GM12864 (cell line): ENCODE data around the gene HOOK2.

ENCODE experiments used
- DNase-seq: peaks from one replicate; pipeline ENCODE4 v3.0.0-alpha.2; 2011; ENCODE audit warnings: low read depth
- H3K4me3 ChIP-seq: 2 replicates; pipeline ENCODE4 v1.5.1; 2011; ENCODE audit warnings: mild to moderate bottlenecking, low read depth, low read length, control low read depth
- TF ChIP-seq, protein P1 (sequence below): IDR thresholded peaks from 2 replicates; pipeline ENCODE4 v1.5.1; 2011; ENCODE audit warnings: low read depth, mild to moderate bottlenecking, moderate library complexity, low read length, control low read depth, inconsistent platforms; ENCODE audit errors: missing control alignments

The HOOK2 gene

DNA sequence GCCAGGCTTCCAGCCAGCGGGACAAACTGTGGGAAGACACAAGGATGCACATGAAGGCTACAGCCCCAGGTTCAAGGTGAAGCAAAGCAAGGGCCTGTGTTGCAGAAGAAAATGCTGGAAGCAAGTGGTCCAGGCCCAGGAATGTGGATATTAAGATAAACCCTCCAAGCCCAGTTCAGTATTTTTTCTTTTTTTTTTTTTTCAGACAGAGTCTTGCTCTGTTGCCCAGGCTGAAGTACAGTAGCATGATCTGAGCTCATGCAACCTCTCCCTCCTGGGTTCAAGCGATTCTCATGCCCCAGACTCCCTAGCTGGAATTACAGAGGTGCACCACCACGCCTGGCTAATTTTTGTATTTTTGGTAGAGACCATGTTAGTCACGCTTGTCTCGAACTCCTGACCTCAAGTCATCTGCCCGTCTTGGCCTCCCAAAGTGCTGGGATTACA lies 21.8 kb upstream of the HOOK2 start:
- no peak overlapping the region for H3K4me3 ChIP-seq
- TF ChIP-seq, protein P1, sequence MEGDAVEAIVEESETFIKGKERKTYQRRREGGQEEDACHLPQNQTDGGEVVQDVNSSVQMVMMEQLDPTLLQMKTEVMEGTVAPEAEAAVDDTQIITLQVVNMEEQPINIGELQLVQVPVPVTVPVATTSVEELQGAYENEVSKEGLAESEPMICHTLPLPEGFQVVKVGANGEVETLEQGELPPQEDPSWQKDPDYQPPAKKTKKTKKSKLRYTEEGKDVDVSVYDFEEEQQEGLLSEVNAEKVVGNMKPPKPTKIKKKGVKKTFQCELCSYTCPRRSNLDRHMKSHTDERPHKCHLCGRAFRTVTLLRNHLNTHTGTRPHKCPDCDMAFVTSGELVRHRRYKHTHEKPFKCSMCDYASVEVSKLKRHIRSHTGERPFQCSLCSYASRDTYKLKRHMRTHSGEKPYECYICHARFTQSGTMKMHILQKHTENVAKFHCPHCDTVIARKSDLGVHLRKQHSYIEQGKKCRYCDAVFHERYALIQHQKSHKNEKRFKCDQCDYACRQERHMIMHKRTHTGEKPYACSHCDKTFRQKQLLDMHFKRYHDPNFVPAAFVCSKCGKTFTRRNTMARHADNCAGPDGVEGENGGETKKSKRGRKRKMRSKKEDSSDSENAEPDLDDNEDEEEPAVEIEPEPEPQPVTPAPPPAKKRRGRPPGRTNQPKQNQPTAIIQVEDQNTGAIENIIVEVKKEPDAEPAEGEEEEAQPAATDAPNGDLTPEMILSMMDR, result no peak
- no peak for DNase-seq

DNA sequence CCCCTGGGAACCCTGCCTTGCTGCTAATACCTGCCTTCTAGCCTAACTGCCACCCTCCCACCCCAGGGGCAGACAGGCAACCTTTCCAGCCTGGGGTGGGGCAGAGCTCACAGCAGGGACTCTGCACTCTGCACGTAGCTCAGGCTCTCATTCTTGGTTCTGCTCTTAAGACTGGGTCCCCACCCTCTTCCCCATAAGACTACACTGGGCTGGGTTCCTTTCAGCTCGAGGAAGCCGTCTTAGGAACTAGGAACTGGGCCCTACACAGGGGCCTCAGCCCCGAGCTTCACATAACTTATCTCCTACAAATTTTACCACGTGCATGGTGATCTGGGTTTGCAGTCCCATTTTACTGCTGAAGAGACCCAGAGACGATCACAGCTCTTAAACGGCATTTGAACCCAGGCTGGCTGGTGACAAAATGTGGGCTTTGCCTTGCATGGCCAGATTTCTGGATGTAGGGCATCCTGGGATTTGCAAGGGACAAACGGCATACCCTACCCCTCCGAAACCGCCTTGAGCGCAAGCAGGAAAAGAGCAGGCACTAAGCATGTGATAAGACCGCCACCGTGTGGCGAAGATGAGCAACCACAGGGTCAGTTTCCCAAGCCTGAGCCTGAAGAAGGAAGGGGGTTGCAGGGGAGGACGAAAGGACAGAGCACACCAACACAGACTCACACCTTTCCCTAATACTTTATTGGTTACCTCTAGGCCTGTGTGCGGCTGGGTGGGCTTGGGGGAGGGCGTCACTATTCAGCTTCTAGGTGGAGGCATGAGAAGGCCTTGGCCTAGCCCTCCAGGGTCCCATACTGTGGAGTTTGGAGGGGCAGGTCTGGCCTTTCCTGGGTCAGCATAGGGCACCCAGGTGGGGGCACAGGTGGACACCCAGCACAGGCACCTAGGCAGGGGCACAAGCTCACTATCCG lies 21.1 kb upstream of the HOOK2 start:
- DNase-seq, result no peak
- TF ChIP-seq, protein P1, result peak; percentile 99
- no peak overlapping the region for H3K4me3 ChIP-seq

DNA sequence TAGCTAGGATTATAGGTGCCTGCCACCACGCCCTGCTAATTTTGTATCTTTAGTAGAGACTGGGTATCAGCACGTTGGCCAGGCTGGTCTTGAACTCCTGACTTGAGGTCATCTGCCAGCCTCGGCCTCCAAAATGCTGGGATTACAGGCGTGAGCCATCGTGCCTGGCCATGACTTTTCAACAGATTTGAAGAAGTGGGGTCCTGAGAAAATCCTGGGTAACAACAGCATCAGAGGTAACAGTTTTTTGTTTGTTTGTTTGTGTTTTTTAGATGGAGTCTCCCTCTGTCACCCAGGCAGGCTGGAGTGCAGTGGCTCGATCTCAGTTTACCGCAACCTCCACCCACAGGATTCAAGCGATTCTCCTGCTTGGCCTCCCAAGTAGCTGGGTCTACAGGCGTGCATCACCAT lies 19.6 kb upstream of the HOOK2 start:
- no peak for DNase-seq
- no peak overlapping the region for H3K4me3 ChIP-seq
- TF ChIP-seq, protein P1, result no peak

DNA sequence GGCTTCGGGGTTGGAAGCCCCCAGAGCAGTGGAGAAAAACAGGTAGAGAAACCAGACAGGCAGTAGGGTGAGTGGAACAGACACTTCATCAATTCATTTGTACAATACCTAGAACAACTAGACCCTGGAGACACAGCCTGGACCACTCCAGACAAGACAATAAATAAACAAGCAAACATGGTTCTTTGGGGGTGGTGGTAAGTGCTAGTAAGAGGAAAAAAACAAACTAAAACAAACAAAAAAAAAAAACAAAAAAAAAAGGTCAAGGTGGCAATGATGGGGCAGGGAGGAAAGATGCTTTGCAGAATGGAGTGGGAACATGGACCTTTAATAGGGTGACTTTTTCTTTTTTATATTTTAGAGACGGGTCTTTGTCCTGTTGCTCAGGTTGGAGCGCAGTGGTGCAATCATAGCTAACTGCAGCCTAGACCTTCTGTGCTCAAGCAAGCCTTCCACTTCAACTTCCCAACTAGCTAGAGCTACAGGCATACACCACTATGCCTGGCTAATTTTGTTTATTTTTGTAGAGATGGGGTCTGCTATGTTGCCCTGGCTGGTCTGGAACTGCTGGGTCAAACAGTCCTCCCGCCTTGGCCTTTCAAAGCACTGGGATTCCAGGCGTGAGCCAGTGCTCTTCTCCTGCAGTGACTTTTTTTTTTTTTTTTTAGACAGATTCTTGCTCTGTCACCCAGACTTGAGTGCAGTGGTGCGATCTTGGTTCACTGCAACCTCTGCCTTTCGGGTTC lies 19.0 kb upstream of the HOOK2 start:
- TF ChIP-seq, protein P1, result no peak
- DNase-seq, result no peak
- H3K4me3 ChIP-seq, result peak overlapping the region; percentile 89

DNA sequence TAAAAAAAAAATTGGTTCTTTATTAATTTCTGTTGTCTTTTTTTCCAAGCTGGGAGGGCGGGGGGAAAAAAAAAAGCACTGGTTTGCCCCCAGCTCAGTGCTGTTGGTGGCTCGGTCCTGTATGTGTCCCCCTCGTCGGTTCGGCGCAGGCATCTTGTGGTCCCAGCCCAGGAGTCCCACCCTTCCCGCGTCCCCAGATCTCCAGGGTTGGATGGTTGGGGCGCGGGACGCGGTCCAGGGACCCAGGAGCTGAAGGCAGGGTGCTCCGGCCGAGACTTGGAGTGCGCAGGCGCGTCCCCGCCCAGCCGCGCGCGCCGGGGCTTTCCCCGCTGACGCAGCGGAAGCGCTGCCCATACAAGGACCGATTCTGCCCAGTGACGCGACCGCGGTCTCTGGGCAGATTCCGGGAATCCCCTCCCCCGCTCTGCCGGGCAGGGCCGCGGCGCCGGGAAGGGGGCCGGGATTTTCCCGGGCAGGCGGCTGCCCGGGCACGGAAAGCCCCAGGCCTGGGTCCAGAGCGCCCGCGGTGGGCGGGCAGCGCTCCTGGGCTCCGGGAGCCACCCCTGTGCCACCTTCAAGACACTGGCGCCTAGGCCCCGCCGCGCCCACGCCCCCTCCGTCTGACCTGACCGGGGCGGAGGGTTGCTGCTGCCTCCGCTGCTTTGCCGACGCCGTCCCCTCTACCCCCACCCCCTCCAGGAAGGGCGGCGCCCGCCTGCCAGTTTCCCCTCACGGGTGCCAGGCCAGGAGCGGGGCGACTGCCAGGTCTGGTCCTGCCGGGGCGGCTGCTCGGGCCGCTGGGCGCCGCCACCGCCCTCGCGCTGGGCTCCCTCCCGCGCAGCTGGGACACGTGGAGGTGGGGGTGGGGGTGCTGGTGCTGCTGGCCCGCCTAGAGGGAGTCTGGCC lies 18.2 kb upstream of the HOOK2 start:
- DNase-seq, result no peak
- peak overlapping the region; percentile 89 for H3K4me3 ChIP-seq
- TF ChIP-seq, protein P1, result no peak

DNA sequence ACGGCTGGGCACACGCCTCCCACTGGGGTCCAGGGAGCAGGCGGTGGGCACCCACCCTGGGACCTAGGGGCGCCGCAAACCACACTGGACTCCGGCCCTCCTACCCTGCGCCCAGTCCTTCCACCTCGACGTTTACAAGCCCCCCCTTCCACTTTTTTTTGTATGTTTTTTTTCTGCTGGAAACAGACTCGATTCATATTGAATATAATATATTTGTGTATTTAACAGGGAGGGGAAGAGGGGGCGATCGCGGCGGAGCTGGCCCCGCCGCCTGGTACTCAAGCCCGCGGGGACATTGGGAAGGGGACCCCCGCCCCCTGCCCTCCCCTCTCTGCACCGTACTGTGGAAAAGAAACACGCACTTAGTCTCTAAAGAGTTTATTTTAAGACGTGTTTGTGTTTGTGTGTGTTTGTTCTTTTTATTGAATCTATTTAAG lies 17.5 kb upstream of the HOOK2 start:
- no peak for DNase-seq
- TF ChIP-seq, protein P1, result no peak
- H3K4me3 ChIP-seq, result peak overlapping the region; percentile 89
